Activated T-cell treated with anti-CD3 and anti-CD28 coated beads, Interleukin-2, amount 50 U/mL, for 24 hours (primary cell): ENCODE measurements around the gene ARL3.
A peak's percentile ranks its signal among the peaks of the same experiment; 100 is the strongest.

ENCODE experiments used
- DNase-seq: peaks from one replicate; pipeline ENCODE4 v3.0.0-alpha.2; 2020
- H3K27ac Mint-ChIP-seq: 2 replicates; pipeline ENCODE4 v1.8.0; 2020; ENCODE audit warnings: mild to moderate bottlenecking, mixed read lengths
- H3K27me3 Mint-ChIP-seq: 2 replicates; pipeline ENCODE4 v1.8.0; 2020; ENCODE audit warnings: mixed read lengths
- H3K36me3 Mint-ChIP-seq: 2 replicates; pipeline ENCODE4 v1.8.0; 2020; ENCODE audit warnings: low read depth, mixed read lengths
- H3K4me1 Mint-ChIP-seq: 2 replicates; pipeline ENCODE4 v1.8.0; 2020; ENCODE audit warnings: low read depth, mixed read lengths
- H3K4me3 Mint-ChIP-seq: 2 replicates; pipeline ENCODE4 v1.8.0; 2020; ENCODE audit warnings: mild to moderate bottlenecking, moderate library complexity, mixed read lengths
- H3K9me3 Mint-ChIP-seq: 2 replicates; pipeline ENCODE4 v1.8.0; 2020; ENCODE audit warnings: mixed read lengths

The ARL3 gene

GRCh38 chr10:102627291-102627735 lies 86.9 kb downstream of the ARL3 start:
- no peaks in the 10 kb centered on the region for H3K27me3 Mint-ChIP-seq
- peaks cover 9% of the 10 kb centered on the region for H3K36me3 Mint-ChIP-seq
- H3K9me3 Mint-ChIP-seq, result no peaks in the 10 kb centered on the region
- DNase-seq, result no peak
- H3K4me1 Mint-ChIP-seq, result peaks cover 9% of the 10 kb centered on the region
- H3K4me3 Mint-ChIP-seq, result no peak overlapping the region
- H3K27ac Mint-ChIP-seq, result peak overlapping the region; percentile 55

GRCh38 chr10:102626026-102626685 lies 88.0 kb downstream of the ARL3 start:
- Mint-ChIP-seq H3K27ac (peak overlapping the region; percentile 37), H3K27me3 (no peaks in the 10 kb centered on the region), H3K36me3 (peaks cover 9% of the 10 kb centered on the region), H3K9me3 (no peaks in the 10 kb centered on the region), H3K4me1 (peaks cover 5% of the 10 kb centered on the region), H3K4me3 (no peak overlapping the region)
- no peak for DNase-seq

- Mint-ChIP-seq H3K4me1 (peaks cover 6% of the 10 kb centered on the region), H3K27me3 (no peaks in the 10 kb centered on the region), H3K27ac (peak overlapping the region; percentile 44), H3K9me3 (no peaks in the 10 kb centered on the region), H3K36me3 (peaks cover 3% of the 10 kb centered on the region), H3K4me3 (no peak overlapping the region)
- no peak for DNase-seq
Observed at GRCh38 chr10:102624751-102625645, 89.2 kb downstream of the ARL3 start.

GRCh38 chr10:102624094-102624493 lies 90.1 kb downstream of the ARL3 start:
- Mint-ChIP-seq H3K36me3 (peaks cover 2% of the 10 kb centered on the region), H3K27me3 (no peaks in the 10 kb centered on the region), H3K4me1 (peaks cover 6% of the 10 kb centered on the region), H3K4me3 (no peak overlapping the region), H3K9me3 (no peaks in the 10 kb centered on the region), H3K27ac (no peak overlapping the region)
- DNase-seq, result no peak
